22Rv1 (cell line): ENCODE data around the gene PROSER2.

Experiments
- CTCF ChIP-seq: fragments of 450-650 bp; IDR thresholded peaks from 2 replicates; pipeline ENCODE4 v1.5.1; 2017; ENCODE audit warnings: mild to moderate bottlenecking
- ZFX ChIP-seq: fragments of 450-650 bp; IDR thresholded peaks from 2 replicates; pipeline ENCODE4 v1.6.1; 2017; ENCODE audit warnings: antibody characterized with exemption, borderline replicate concordance

- no peak for TF ChIP-seq CTCF
- TF ChIP-seq ZFX = no peak
Measured at GRCh38 chr10:11822026-11822756, 965 bp upstream of the PROSER2 start.
